Brain microvascular endothelial cell (primary cell): Measurements from ENCODE around the gene MUC2.

Experiments used
- DNase-seq: peaks from one replicate; pipeline ENCODE4 v3.0.0-alpha.2; 2020
- H3K27ac ChIP-seq: fragments of 250-450 bp; sonication (Bioruptor Pico); 2 replicates; pipeline ENCODE4 v1.5.1; 2020; ENCODE audit warnings: mild to moderate bottlenecking, moderate library complexity
- H3K27me3 ChIP-seq: fragments of 250-450 bp; sonication (Bioruptor Pico); replicated peaks from 2 replicates; pipeline ENCODE4 v1.5.1; 2020; ENCODE audit warnings: mild to moderate bottlenecking
- H3K36me3 ChIP-seq: fragments of 250-450 bp; sonication (Bioruptor Pico); replicated peaks from 2 replicates; pipeline ENCODE4 v1.5.1; 2020; ENCODE audit warnings: mild to moderate bottlenecking
- H3K4me3 ChIP-seq: 2 replicates; pipeline ENCODE4 v1.5.1; 2011; ENCODE audit warnings: low read depth, mild to moderate bottlenecking, control low read depth, low read length, moderate library complexity
- in situ Hi-C: cut with HindIII; loops from 2 replicates; pipeline ENCODE4 v1.10.0; 2017; ENCODE audit warnings: low sequenced_read_pairs, low pct_ligation_motif_present
- TF ChIP-seq, protein P1 (sequence below): IDR thresholded peaks from 2 replicates; pipeline ENCODE4 v1.5.1; 2011; ENCODE audit warnings: low read depth, mild to moderate bottlenecking, moderate library complexity, low read length, control low read depth, inconsistent platforms; ENCODE audit errors: missing control alignments

MUC2 gene

DNA sequence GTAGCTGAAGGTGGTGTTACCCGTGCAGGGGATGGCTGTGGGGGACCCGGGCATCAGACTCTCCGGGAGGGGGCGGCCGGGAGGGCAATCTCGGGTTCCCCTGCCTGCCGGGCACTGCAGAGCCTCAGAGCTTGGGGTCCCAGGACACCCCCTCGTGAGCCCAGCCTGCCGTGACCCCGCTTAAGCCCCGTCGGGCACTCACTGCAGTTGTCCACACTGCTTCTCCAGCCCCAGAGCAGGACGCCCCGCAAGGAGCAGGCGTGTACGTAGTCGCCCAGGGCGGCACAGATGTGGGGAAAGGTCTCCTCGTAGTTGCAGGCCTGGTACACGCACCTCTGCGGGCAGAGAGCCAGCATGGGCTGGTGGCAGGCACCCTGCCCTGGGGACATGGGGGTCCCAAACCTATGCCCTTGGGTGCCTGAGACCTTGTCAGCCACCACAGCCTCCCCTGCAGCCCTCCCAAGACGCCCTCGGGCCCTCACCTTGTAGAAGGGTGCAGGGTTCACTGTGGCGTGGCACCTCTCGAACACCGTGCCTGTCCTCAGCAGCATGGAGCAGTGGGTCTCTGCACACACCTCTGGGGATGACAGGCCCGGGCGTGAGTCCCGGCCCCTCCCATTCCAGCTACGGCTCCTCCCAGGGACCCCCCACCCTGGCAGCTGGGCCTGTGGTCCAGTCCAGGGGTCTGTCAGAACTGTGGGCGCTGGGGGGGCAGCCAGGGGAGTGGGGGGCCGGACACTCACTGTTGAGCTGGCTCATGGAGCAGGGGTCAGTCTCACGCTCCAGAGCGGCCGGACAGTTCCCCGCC lies 47.0 kb upstream of the MUC2 start:
- in situ Hi-C loops, result loop anchor here (25.0 kb wide), 1 partner anchor 115 kb away; the partner anchor contains the start of gene CHID1
- TF ChIP-seq, protein P1, sequence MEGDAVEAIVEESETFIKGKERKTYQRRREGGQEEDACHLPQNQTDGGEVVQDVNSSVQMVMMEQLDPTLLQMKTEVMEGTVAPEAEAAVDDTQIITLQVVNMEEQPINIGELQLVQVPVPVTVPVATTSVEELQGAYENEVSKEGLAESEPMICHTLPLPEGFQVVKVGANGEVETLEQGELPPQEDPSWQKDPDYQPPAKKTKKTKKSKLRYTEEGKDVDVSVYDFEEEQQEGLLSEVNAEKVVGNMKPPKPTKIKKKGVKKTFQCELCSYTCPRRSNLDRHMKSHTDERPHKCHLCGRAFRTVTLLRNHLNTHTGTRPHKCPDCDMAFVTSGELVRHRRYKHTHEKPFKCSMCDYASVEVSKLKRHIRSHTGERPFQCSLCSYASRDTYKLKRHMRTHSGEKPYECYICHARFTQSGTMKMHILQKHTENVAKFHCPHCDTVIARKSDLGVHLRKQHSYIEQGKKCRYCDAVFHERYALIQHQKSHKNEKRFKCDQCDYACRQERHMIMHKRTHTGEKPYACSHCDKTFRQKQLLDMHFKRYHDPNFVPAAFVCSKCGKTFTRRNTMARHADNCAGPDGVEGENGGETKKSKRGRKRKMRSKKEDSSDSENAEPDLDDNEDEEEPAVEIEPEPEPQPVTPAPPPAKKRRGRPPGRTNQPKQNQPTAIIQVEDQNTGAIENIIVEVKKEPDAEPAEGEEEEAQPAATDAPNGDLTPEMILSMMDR, result no peak
- no peak overlapping the region for H3K4me3 ChIP-seq
- H3K36me3 ChIP-seq, result no peaks in the 10 kb centered on the region
- no peak overlapping the region for H3K27ac ChIP-seq
- H3K27me3 ChIP-seq, result no peaks in the 10 kb centered on the region
- DNase-seq, result no peak

DNA sequence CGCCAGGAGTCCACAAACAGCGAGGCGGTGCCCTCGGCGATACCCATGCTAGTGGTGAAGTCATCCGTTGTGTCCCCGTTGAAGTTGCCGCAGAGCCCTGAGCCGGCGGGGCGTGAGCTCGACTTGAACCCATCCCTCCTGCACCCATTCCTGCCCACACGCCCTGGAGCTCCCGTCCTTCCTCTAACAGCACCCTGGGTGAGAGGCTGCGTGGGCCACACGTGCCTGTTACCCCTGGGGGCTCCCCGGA lies 46.5 kb upstream of the MUC2 start:
- Histone ChIP-seq H3K27ac (no peak overlapping the region), H3K4me3 (no peak overlapping the region), H3K27me3 (no peaks in the 10 kb centered on the region), H3K36me3 (no peaks in the 10 kb centered on the region)
- in situ Hi-C loops, result loop anchor here (25.0 kb wide), 1 partner anchor 116 kb away; the partner anchor contains the start of gene CHID1
- no peak for DNase-seq
- TF ChIP-seq, protein P1, result no peak

DNA sequence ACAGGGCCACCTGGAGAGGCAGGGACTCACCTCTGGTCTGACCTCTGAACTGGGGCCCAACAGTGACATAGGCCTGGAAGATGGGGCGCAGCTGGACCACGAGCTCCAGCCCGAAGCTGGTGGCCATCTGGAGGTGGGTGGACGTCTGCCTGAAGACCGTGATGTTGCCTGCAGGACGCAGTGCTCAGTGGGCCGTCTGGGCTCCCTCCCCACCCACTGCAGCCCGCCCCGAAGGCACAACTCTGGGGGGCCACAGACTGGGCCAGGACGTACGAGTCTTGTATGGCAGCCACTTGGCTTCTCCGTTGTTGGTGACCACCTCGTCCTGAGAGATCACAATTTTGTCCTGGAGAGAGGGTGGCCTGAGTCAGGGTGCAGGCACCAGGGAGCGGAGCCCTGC lies 46.1 kb upstream of the MUC2 start:
- Histone ChIP-seq H3K27me3 (no peaks in the 10 kb centered on the region), H3K4me3 (no peak overlapping the region), H3K27ac (no peak overlapping the region), H3K36me3 (no peaks in the 10 kb centered on the region)
- DNase-seq, result no peak
- in situ Hi-C loops, result loop anchor here (25.0 kb wide), 1 partner anchor 116 kb away; the partner anchor contains the start of gene CHID1
- TF ChIP-seq, protein P1, result no peak

DNA sequence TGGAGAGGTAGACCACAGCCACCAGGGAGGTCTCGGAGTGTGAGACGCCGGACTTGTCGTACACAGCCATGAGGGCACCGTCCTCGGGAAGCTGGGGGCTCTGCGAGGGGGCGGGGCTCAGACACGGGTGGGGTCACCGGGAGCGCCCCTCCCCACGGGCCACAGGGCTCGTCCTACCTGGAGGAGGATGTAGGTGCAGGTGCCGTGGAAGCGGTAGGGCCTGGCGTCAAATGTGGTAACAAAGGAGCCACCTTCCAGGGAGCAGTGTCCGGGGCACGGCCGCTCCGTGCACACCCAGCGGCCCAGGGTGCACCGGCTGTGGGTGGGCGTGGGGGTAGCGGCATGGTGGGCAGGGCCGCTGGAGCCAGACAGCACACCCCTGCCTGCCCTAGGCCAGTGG lies 45.6 kb upstream of the MUC2 start:
- TF ChIP-seq, protein P1, result no peak
- DNase-seq, result no peak
- in situ Hi-C loops, result loop anchor here (25.0 kb wide), 1 partner anchor 117 kb away; the partner anchor contains the start of gene CHID1
- no peak overlapping the region for H3K4me3 ChIP-seq
- H3K27me3 ChIP-seq, result no peaks in the 10 kb centered on the region
- H3K36me3 ChIP-seq, result no peaks in the 10 kb centered on the region
- H3K27ac ChIP-seq, result no peak overlapping the region

DNA sequence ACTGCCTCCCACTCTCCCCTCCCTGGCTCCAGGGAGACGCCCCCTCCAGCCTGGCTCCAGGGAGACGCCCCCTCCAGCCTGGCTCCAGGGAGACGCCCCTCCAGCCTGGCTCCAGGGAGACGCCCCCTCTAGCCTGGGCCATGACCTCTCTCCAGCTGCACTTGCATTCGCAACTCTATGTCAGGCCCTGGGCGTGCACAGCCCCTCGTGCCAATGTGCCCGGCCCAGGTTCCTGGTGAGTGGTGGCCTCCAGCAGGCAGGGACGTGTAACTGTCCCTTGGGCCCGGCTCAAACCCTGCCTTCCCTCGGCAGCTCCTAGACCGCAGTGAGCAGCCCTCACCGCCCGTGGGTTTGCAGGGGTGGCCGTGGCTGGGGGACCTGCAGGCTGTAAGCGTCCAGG lies 45.0 kb upstream of the MUC2 start:
- H3K27ac ChIP-seq, result no peak overlapping the region
- DNase-seq, result no peak
- in situ Hi-C loops, result loop anchor here (25.0 kb wide), 1 partner anchor 117 kb away; the partner anchor contains the start of gene CHID1
- H3K27me3 ChIP-seq, result no peaks in the 10 kb centered on the region
- no peaks in the 10 kb centered on the region for H3K36me3 ChIP-seq
- no peak overlapping the region for H3K4me3 ChIP-seq
- TF ChIP-seq, protein P1, result no peak
